ENCODE data around the gene TMEM89. TPM values are rescaled to one million over a fixed set of nuclear protein-coding genes. Genes with fewer than 3 reads are reported as not detected.

Gene TMEM89
- total and polyA plus RNA-seq, 2 of the 13 experiments (the other 11 are each of a cell fraction or from before 2014, with no cell fraction given) = 0.31 to 0.59 TPM

GRCh38 chr3:48661501-48662144, 40.1 kb upstream of the TMEM89 start (continued):
- TF ChIP-seq ZNF646 (CRISPR knock-in tag; IDR thresholded peaks at IDR 0.05) (peak; percentile 97), ETV5 (CRISPR knock-in tag; IDR thresholded peaks at IDR 0.05; ENCODE audit: borderline replicate concordance) (peak; percentile 97), ZNF383 (CRISPR knock-in tag; IDR thresholded peaks at IDR 0.05; ENCODE audit: borderline replicate concordance) (0 out of 2 replicates have a peak, but pooled peaks have one; percentile 75), ZFP41 (CRISPR knock-in tag; IDR thresholded peaks at IDR 0.05; ENCODE audit: borderline replicate concordance) (peak; percentile 100), TBL1XR1 (IDR thresholded peaks at IDR 0.05; ENCODE audit: borderline replicate concordance, low read length, partially characterized antibody) (no peak), CAMTA2 (CRISPR knock-in tag; IDR thresholded peaks at IDR 0.05; ENCODE audit: borderline replicate concordance) (peak; percentile 100), MED8 (CRISPR knock-in tag; IDR thresholded peaks at IDR 0.05; ENCODE audit: insufficient replicate concordance) (peak; percentile 94), TOPORS (CRISPR knock-in tag; IDR thresholded peaks at IDR 0.05) (peak; percentile 100), THAP11 (CRISPR knock-in tag; IDR thresholded peaks at IDR 0.05) (peak; percentile 92), RBAK (CRISPR knock-in tag; IDR thresholded peaks at IDR 0.05) (peak; percentile 96), FOXK1 (CRISPR knock-in tag; IDR thresholded peaks at IDR 0.05; ENCODE audit: borderline replicate concordance, low read depth) (peak; percentile 100), ZNF549 (CRISPR knock-in tag; IDR thresholded peaks at IDR 0.05) (peak; percentile 99), ZNF724P (CRISPR knock-in tag; IDR thresholded peaks at IDR 0.05; ENCODE audit: borderline replicate concordance) (peak; percentile 100), FIP1L1 (IDR thresholded peaks at IDR 0.05; ENCODE audit: borderline replicate concordance, insufficient read depth, low read depth, low read length) (no peak), ZNF644 (CRISPR knock-in tag; IDR thresholded peaks at IDR 0.05; ENCODE audit: low read depth) (peak; percentile 95), PBX3 (CRISPR knock-in tag; IDR thresholded peaks at IDR 0.05; ENCODE audit: borderline replicate concordance) (peak; percentile 100), KLF16 (CRISPR knock-in tag; IDR thresholded peaks at IDR 0.05) (peak; percentile 99 to 100), ZNF563 (CRISPR knock-in tag; IDR thresholded peaks at IDR 0.05) (peak; percentile 100), PHF5A (CRISPR knock-in tag; IDR thresholded peaks at IDR 0.05; ENCODE audit: low read depth, unreplicated experiment) (peak; percentile 100), SIN3B (IDR thresholded peaks at IDR 0.05; ENCODE audit: low read length) (peak; percentile 79; the same call in 1 of the 2 replicates), ZNF891 (CRISPR knock-in tag; IDR thresholded peaks at IDR 0.05) (peak; percentile 100), BATF2 (CRISPR knock-in tag; IDR thresholded peaks at IDR 0.05) (peak; percentile 100)
